Activated T-cell treated with anti-CD3 and anti-CD28 coated beads, Interleukin-2, amount 50 U/mL, for 4 hours (primary cell): ENCODE data around the gene ANTXR1. TPM values are rescaled to one million over a fixed set of nuclear protein-coding genes. Genes with fewer than 3 reads are reported as not detected.

Source experiments
- ATAC-seq, 2 donors: fragments of 200-7000 bp; cut with Tn5 transposase; one replicate each; pipeline ENCODE4 v1.10.0; 2021
- DNase-seq: peaks from one replicate; pipeline ENCODE4 v3.0.0-alpha.2; 2020
- H3K27me3 Mint-ChIP-seq: one replicate; pipeline ENCODE4 v1.8.0; 2021; ENCODE audit warnings: low read depth, mixed read lengths
- H3K36me3 Mint-ChIP-seq: one replicate; pipeline ENCODE4 v1.8.0; 2022; ENCODE audit warnings: mixed read lengths; ENCODE audit not compliant: insufficient read depth
- H3K4me1 Mint-ChIP-seq: one replicate; pipeline ENCODE4 v1.8.0; 2021; ENCODE audit warnings: low read depth, mixed read lengths
- H3K4me3 Mint-ChIP-seq: one replicate; pipeline ENCODE4 v1.8.0; 2021; ENCODE audit warnings: mild to moderate bottlenecking, moderate library complexity, mixed read lengths
- H3K9me3 Mint-ChIP-seq: one replicate; pipeline ENCODE4 v1.8.0; 2021; ENCODE audit warnings: mixed read lengths
- total RNA-seq, 3 donors: library from RNA; stranded (reverse); gene quantifications; one replicate each; pipeline ENCODE4 v1.2.1, GENCODE V29; 2021

ANTXR1 gene
- total RNA-seq, 3 donors from 2014 or later, result 0.40 to 0.79 (median 0.43) TPM

DNA sequence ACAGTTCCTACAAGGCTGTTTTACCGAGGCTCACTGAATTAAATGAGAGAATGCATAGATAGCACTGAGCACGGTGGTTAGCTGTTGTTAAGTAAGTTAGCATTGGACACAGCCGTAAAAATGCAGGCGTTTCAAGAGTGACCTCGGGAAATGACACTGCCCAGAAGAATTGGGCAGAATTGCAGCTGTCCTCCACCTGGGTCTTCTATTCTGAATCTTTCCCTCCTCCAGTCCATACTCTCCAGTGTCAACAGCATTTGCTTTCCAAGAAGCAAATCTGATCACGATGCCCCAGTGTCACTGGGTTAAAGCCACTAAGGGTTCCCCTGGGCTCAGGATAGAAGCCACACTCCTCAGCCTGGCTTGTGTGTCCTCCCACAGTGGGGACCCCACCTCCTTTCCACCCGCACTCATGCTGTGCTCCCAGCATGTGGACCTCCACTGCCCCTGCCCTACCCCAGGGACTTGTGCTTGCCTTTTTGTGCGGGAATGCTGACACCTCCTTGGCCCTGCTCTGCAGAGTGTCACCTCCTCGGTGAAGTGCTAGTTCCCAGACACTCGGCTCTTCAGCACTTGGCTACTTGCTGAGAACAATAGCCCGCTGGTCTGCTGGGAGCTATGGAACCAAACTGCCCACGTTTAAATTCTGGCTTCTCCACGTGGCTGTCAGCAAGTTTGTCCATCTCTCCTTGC is 135.0 kb downstream of the ANTXR1 start:
- no peak for DNase-seq
- Mint-ChIP-seq H3K4me3 (no peak overlapping the region), H3K36me3 (no peaks in the 10 kb centered on the region), H3K4me1 (no peaks in the 10 kb centered on the region), H3K9me3 (no peaks in the 10 kb centered on the region), H3K27me3 (peaks cover 3% of the 10 kb centered on the region)
- ATAC-seq, result no peak

- no peak for ATAC-seq
- no peaks in the 10 kb centered on the region for H3K36me3 Mint-ChIP-seq
- DNase-seq, result no peak
Measured at GRCh38 chr2:69149631-69150215, 136.7 kb downstream of the ANTXR1 start.

GRCh38 chr2:69151931-69152330 is 139.0 kb downstream of the ANTXR1 start:
- H3K27me3 Mint-ChIP-seq, result peaks cover 8% of the 10 kb centered on the region
- H3K36me3 Mint-ChIP-seq, result no peaks in the 10 kb centered on the region
- H3K4me1 Mint-ChIP-seq, result no peaks in the 10 kb centered on the region
- no peak for ATAC-seq
- no peak overlapping the region for H3K4me3 Mint-ChIP-seq
- DNase-seq, result no peak
- no peaks in the 10 kb centered on the region for H3K9me3 Mint-ChIP-seq

More at GRCh38 chr2:69149631-69150215, 136.7 kb downstream of the ANTXR1 start:
- H3K27me3 Mint-ChIP-seq, result peaks cover 4% of the 10 kb centered on the region
- no peak overlapping the region for H3K4me3 Mint-ChIP-seq
- no peaks in the 10 kb centered on the region for H3K9me3 Mint-ChIP-seq
- no peaks in the 10 kb centered on the region for H3K4me1 Mint-ChIP-seq

GRCh38 chr2:69152847-69153583 is 140.0 kb downstream of the ANTXR1 start:
- no peaks in the 10 kb centered on the region for H3K36me3 Mint-ChIP-seq
- H3K4me3 Mint-ChIP-seq, result no peak overlapping the region
- peaks cover 8% of the 10 kb centered on the region for H3K27me3 Mint-ChIP-seq
- ATAC-seq (no peak), DNase-seq (no peak)
- no peaks in the 10 kb centered on the region for H3K9me3 Mint-ChIP-seq
- H3K4me1 Mint-ChIP-seq, result no peaks in the 10 kb centered on the region

- ATAC-seq, result no peak
- H3K36me3 Mint-ChIP-seq, result no peaks in the 10 kb centered on the region
- H3K27me3 Mint-ChIP-seq, result peaks cover 8% of the 10 kb centered on the region
- H3K4me1 Mint-ChIP-seq, result no peaks in the 10 kb centered on the region
- H3K9me3 Mint-ChIP-seq, result no peaks in the 10 kb centered on the region
- no peak overlapping the region for H3K4me3 Mint-ChIP-seq
- DNase-seq, result no peak
Measured at GRCh38 chr2:69154106-69154505, 141.1 kb downstream of the ANTXR1 start.

- Mint-ChIP-seq H3K36me3 (no peaks in the 10 kb centered on the region), H3K9me3 (no peaks in the 10 kb centered on the region), H3K4me3 (no peak overlapping the region), H3K4me1 (no peaks in the 10 kb centered on the region), H3K27me3 (peaks cover 10% of the 10 kb centered on the region)
- no peak for DNase-seq
- ATAC-seq, result no peak
Measured at GRCh38 chr2:69156624-69157023, 143.6 kb downstream of the ANTXR1 start.

DNA sequence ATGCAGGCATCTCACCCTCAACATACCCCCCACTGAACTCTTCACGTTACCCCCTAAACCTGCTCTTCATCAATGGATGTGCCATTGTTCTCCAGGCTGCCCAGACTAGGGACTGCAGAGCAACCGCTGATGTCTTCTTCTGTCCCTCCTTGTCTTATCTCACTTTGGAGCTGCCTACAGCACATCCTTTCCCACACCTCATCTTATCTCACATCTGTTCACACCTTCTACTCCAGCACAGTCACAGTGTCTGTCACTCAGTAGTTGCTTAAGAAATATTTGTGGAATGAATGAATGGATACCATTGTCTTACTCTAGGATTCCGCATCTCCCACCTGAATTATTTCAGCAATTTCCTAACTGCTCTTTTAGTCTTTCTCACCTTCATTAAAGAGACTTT is 144.5 kb downstream of the ANTXR1 start:
- DNase-seq (no peak), ATAC-seq (no peak)
- H3K36me3 Mint-ChIP-seq, result no peaks in the 10 kb centered on the region
- peaks cover 10% of the 10 kb centered on the region for H3K27me3 Mint-ChIP-seq
- no peak overlapping the region for H3K4me3 Mint-ChIP-seq
- H3K9me3 Mint-ChIP-seq, result no peaks in the 10 kb centered on the region
- no peaks in the 10 kb centered on the region for H3K4me1 Mint-ChIP-seq

DNA sequence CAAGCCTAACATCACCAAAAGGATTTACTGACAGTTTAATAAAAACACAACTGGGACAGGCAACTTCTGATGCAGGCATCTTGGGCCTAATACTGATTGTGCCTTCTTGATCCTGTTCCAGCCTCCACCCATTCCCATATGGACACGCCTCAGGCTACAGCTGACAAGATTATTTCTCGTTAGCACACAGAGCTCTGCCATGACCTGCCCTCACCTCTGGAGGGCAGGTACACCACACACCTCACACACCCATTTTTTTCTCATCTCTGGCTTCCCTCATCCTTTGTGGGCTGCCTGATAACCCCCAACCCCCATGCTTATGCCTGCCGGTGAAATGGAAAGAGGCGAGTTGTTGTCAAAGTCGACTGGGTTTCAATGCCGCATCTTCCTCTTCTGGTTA is 147.0 kb downstream of the ANTXR1 start:
- no peaks in the 10 kb centered on the region for H3K36me3 Mint-ChIP-seq
- no peaks in the 10 kb centered on the region for H3K4me1 Mint-ChIP-seq
- H3K27me3 Mint-ChIP-seq, result peaks cover 13% of the 10 kb centered on the region
- no peak overlapping the region for H3K4me3 Mint-ChIP-seq
- H3K9me3 Mint-ChIP-seq, result no peaks in the 10 kb centered on the region
- ATAC-seq, result no peak
- no peak for DNase-seq

GRCh38 chr2:69162057-69162456 is 149.1 kb downstream of the ANTXR1 start:
- Mint-ChIP-seq H3K9me3 (no peaks in the 10 kb centered on the region), H3K4me3 (no peak overlapping the region), H3K4me1 (no peaks in the 10 kb centered on the region), H3K27me3 (peaks cover 13% of the 10 kb centered on the region), H3K36me3 (no peaks in the 10 kb centered on the region)
- ATAC-seq, result no peak
- no peak for DNase-seq

DNA sequence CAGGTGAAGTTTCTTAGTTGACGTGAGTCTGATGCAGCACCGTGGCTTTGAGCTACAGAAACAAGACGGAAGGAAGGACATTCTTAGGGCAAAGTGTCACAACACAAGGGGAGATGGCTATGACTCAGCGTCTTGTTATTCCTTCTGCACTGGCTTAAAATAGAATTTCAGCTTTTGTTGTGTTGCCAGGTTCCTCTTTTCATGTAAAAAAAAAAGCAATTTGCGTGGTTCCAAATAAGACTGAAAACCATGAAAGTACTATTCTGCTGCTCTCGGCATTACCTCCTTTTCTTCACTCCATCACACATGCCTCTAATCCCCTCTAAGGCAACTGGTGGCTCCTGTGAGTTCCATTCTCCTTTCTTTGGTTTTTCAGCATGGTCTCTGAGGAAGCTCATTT is 150.1 kb downstream of the ANTXR1 start:
- ATAC-seq (no peak), DNase-seq (no peak)
- no peak overlapping the region for H3K4me3 Mint-ChIP-seq
- no peaks in the 10 kb centered on the region for H3K36me3 Mint-ChIP-seq
- H3K9me3 Mint-ChIP-seq, result no peaks in the 10 kb centered on the region
- no peaks in the 10 kb centered on the region for H3K4me1 Mint-ChIP-seq
- H3K27me3 Mint-ChIP-seq, result peaks cover 15% of the 10 kb centered on the region

- Mint-ChIP-seq H3K4me3 (no peak overlapping the region), H3K36me3 (no peaks in the 10 kb centered on the region), H3K27me3 (peaks cover 20% of the 10 kb centered on the region), H3K4me1 (no peaks in the 10 kb centered on the region), H3K9me3 (no peaks in the 10 kb centered on the region)
- ATAC-seq, result no peak
- DNase-seq, result no peak
Measured at GRCh38 chr2:69163556-69163955, 150.6 kb downstream of the ANTXR1 start.

DNA sequence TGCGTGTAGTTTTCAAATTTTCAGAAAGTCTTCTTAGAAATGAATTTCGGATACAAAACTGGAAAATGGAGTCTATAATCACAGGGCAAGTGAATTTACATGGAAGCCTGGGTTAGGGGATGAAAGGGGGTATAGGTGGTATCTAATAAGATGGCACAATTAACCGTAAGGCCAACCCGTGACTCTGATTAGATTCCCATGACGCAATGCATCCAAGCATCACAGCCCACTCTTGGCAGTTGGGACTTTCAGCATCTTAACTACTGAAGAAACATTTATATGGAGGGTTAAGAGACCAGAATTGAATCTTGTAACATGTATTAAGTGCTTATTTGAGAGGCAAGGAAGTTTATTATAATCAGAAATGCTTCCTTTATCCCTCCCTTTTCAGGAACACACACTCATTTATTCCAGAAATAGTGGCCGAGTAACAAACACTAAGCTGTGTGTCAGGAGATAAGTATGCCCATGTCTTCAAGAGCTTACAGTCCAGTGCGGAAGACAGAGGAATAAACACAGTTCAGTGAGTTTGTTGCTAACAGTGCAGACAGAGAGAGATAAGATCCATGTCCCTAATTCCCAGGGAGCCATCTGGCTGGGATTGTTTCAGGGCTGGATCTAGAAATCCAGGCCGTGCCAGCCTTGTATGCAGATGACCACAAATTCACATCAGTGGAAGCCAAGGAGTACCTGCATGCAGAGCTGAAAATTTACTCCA is 151.2 kb downstream of the ANTXR1 start:
- DNase-seq (no peak), ATAC-seq (no peak)
- Mint-ChIP-seq H3K4me1 (no peaks in the 10 kb centered on the region), H3K9me3 (no peaks in the 10 kb centered on the region), H3K27me3 (peaks cover 26% of the 10 kb centered on the region), H3K4me3 (no peak overlapping the region), H3K36me3 (no peaks in the 10 kb centered on the region)

- Mint-ChIP-seq H3K36me3 (no peaks in the 10 kb centered on the region), H3K9me3 (no peaks in the 10 kb centered on the region), H3K4me3 (no peak overlapping the region), H3K4me1 (no peaks in the 10 kb centered on the region), H3K27me3 (peaks cover 30% of the 10 kb centered on the region)
- ATAC-seq (no peak), DNase-seq (no peak)
Measured at GRCh38 chr2:69165091-69165880, 152.3 kb downstream of the ANTXR1 start.

- Mint-ChIP-seq H3K9me3 (no peaks in the 10 kb centered on the region), H3K36me3 (no peaks in the 10 kb centered on the region), H3K4me3 (no peak overlapping the region), H3K4me1 (no peaks in the 10 kb centered on the region), H3K27me3 (peaks cover 30% of the 10 kb centered on the region)
- DNase-seq, result no peak
- ATAC-seq, result no peak
Measured at GRCh38 chr2:69166465-69166811, 153.5 kb downstream of the ANTXR1 start.
